HEK293 (cell line): ENCODE measurements around the gene THSD4.

Experiments
- FEZF1 ChIP-seq: fragments of 450-650 bp; formaldehyde crosslinking; IDR thresholded peaks from 2 replicates; pipeline ENCODE4 v1.5.1; 2016; ENCODE audit warnings: missing biosample characterization, missing genetic modification characterization
- GLIS1 ChIP-seq: fragments of 450-650 bp; formaldehyde crosslinking; IDR thresholded peaks from 2 replicates; pipeline ENCODE4 v1.5.1; 2016; ENCODE audit warnings: missing biosample characterization, missing genetic modification characterization
- HOXC10 ChIP-seq: sonication (generic); formaldehyde crosslinking; IDR thresholded peaks from 2 replicates; pipeline ENCODE4 v1.8.1; 2023; ENCODE audit warnings: mild to moderate bottlenecking, missing genetic modification reagents
- HOXD13 ChIP-seq: sonication (generic); formaldehyde crosslinking; IDR thresholded peaks from 2 replicates; pipeline ENCODE4 v1.8.0; 2022; ENCODE audit warnings: missing genetic modification reagents, borderline replicate concordance
- KLF7 ChIP-seq: fragments of 450-650 bp; formaldehyde crosslinking; IDR thresholded peaks from 2 replicates; pipeline ENCODE4 v1.5.1; 2016; ENCODE audit warnings: missing biosample characterization, missing genetic modification characterization, borderline replicate concordance
- KLF9 ChIP-seq: fragments of 450-650 bp; formaldehyde crosslinking; IDR thresholded peaks from 2 replicates; pipeline ENCODE4 v1.5.1; 2016; ENCODE audit warnings: missing biosample characterization, missing genetic modification characterization, low read depth
- REPIN1 ChIP-seq: fragments of 450-650 bp; formaldehyde crosslinking; IDR thresholded peaks from 2 replicates; pipeline ENCODE4 v1.5.1; 2017; ENCODE audit warnings: missing biosample characterization, missing genetic modification characterization, low read depth
- SCRT1 ChIP-seq: fragments of 450-650 bp; formaldehyde crosslinking; IDR thresholded peaks from 2 replicates; pipeline ENCODE4 v1.5.1; 2016; ENCODE audit warnings: missing biosample characterization, missing genetic modification characterization, borderline replicate concordance
- ZBTB17 ChIP-seq: fragments of 450-650 bp; formaldehyde crosslinking; IDR thresholded peaks from 2 replicates; pipeline ENCODE4 v1.5.1; 2016; ENCODE audit warnings: missing biosample characterization, missing genetic modification characterization
- ZEB2 ChIP-seq: fragments of 450-650 bp; formaldehyde crosslinking; IDR thresholded peaks from 2 replicates; pipeline ENCODE4 v1.5.1; 2016; ENCODE audit warnings: missing biosample characterization, missing genetic modification characterization
- ZFHX2 ChIP-seq: fragments of 450-650 bp; formaldehyde crosslinking; conservative IDR thresholded peaks from 2 replicates; pipeline ENCODE4 v1.5.1; 2016; ENCODE audit warnings: missing biosample characterization, missing genetic modification characterization
- ZNF132 ChIP-seq: fragments of 450-650 bp; formaldehyde crosslinking; IDR thresholded peaks from 2 replicates; pipeline ENCODE4 v1.5.1; 2017; ENCODE audit warnings: missing biosample characterization, missing genetic modification characterization, borderline replicate concordance
- ZNF146 ChIP-seq: fragments of 450-650 bp; formaldehyde crosslinking; IDR thresholded peaks from 2 replicates; pipeline ENCODE4 v1.5.1; 2016; ENCODE audit warnings: missing biosample characterization, missing genetic modification characterization
- ZNF175 ChIP-seq: fragments of 450-650 bp; formaldehyde crosslinking; IDR thresholded peaks from 2 replicates; pipeline ENCODE4 v1.5.1; 2016; ENCODE audit warnings: missing biosample characterization, missing genetic modification characterization
- ZNF544 ChIP-seq: fragments of 450-650 bp; formaldehyde crosslinking; IDR thresholded peaks from 2 replicates; pipeline ENCODE4 v1.5.0; 2017; ENCODE audit warnings: missing biosample characterization, missing genetic modification characterization
- ZNF558 ChIP-seq: fragments of 450-650 bp; formaldehyde crosslinking; IDR thresholded peaks from 2 replicates; pipeline ENCODE4 v1.5.1; 2016; ENCODE audit warnings: missing biosample characterization, missing genetic modification characterization
- ZNF621 ChIP-seq: fragments of 450-650 bp; formaldehyde crosslinking; IDR thresholded peaks from 2 replicates; pipeline ENCODE4 v1.5.1; 2017; ENCODE audit warnings: missing biosample characterization, missing genetic modification characterization
- TF ChIP-seq, protein P1 (sequence below): fragments of 450-650 bp; IDR thresholded peaks from 2 replicates; pipeline ENCODE4 v1.5.1; 2018; ENCODE audit warnings: missing biosample characterization, mild to moderate bottlenecking, missing genetic modification characterization
- TF ChIP-seq, protein P2 (sequence below): sonication (generic); formaldehyde crosslinking; IDR thresholded peaks from 2 replicates; pipeline ENCODE4 v1.8.1; 2022; ENCODE audit warnings: mild to moderate bottlenecking, moderate library complexity, missing genetic modification reagents
- TF ChIP-seq, protein P3 (sequence below): fragments of 450-650 bp; formaldehyde crosslinking; IDR thresholded peaks from 2 replicates; pipeline ENCODE4 v1.5.0; 2017; ENCODE audit warnings: missing biosample characterization, missing genetic modification characterization, borderline replicate concordance
- TF ChIP-seq, protein P4 (sequence below): fragments of 450-650 bp; formaldehyde crosslinking; IDR thresholded peaks from 2 replicates; pipeline ENCODE4 v1.5.1; 2016; ENCODE audit warnings: missing biosample characterization, missing genetic modification characterization
- TF ChIP-seq, protein P5 (sequence below): fragments of 450-650 bp; formaldehyde crosslinking; IDR thresholded peaks from 2 replicates; pipeline ENCODE4; 2016; ENCODE audit warnings: missing biosample characterization, missing genetic modification characterization
- TF ChIP-seq, protein P6 (sequence below): fragments of 450-650 bp; formaldehyde crosslinking; IDR thresholded peaks from 2 replicates; pipeline ENCODE4 v1.5.1; 2016; ENCODE audit warnings: missing biosample characterization, missing genetic modification characterization
- TF ChIP-seq, protein P7 (sequence below): fragments of 450-650 bp; formaldehyde crosslinking; IDR thresholded peaks from 2 replicates; pipeline ENCODE4 v1.5.1; 2016; ENCODE audit warnings: missing biosample characterization, missing genetic modification characterization
- TF ChIP-seq, protein P8 (sequence below): fragments of 450-650 bp; formaldehyde crosslinking; IDR thresholded peaks from 2 replicates; pipeline ENCODE4 v1.5.1; 2016; ENCODE audit warnings: missing biosample characterization, missing genetic modification characterization

Gene THSD4

DNA sequence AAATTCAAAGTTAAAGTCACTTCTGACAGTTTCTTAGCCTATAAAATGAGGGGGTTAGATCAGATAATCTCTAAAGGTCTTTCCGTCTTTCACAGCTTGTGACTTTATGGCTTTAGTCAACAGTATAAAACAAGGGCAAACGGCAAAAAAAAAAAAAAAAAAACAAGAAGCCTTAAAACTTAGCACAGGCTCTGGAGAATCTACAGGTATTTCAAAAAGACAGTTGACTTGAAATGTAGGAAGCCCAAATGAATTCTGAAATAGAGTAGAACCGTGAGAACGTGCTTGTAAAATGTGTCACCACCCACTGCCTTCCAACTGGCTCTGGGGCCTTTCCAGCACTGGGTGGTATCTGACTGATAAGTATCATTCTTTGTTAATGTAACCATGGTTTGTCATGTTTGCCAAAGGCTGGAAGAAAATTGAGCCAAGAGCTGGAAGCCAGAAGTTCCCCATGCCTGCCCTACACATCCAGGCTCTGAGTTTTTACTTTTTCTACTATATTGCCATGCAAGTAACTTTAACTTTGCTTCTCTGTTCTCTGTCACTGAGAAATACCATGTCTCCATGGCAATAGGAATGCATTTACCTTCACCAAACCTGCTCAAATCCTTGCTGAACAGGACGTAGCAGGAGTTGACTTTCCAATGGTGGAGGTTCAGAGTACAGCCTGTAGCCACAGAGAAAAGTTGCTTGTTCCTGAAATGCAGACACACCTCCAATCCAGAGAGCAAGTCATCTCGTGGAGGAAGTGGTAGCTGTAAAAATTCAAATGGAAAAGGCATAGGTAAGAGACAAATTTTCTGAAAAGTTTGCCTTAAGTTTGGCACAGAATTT lies 35.8 kb upstream of the THSD4 start (continued):
- TF ChIP-seq, protein P1, sequence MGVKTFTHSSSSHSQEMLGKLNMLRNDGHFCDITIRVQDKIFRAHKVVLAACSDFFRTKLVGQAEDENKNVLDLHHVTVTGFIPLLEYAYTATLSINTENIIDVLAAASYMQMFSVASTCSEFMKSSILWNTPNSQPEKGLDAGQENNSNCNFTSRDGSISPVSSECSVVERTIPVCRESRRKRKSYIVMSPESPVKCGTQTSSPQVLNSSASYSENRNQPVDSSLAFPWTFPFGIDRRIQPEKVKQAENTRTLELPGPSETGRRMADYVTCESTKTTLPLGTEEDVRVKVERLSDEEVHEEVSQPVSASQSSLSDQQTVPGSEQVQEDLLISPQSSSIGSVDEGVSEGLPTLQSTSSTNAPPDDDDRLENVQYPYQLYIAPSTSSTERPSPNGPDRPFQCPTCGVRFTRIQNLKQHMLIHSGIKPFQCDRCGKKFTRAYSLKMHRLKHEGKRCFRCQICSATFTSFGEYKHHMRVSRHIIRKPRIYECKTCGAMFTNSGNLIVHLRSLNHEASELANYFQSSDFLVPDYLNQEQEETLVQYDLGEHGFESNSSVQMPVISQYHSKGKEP (tag by site-specific recombination) = no peak
- no peak for TF ChIP-seq HOXC10
- TF ChIP-seq, protein P2, sequence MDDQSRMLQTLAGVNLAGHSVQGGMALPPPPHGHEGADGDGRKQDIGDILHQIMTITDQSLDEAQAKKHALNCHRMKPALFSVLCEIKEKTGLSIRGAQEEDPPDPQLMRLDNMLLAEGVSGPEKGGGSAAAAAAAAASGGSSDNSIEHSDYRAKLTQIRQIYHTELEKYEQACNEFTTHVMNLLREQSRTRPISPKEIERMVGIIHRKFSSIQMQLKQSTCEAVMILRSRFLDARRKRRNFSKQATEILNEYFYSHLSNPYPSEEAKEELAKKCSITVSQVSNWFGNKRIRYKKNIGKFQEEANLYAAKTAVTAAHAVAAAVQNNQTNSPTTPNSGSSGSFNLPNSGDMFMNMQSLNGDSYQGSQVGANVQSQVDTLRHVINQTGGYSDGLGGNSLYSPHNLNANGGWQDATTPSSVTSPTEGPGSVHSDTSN (CRISPR knock-in tag) = no peak
- no peak for TF ChIP-seq ZNF175 (tag by site-specific recombination)
- no peak for TF ChIP-seq REPIN1 (tag by site-specific recombination)
- TF ChIP-seq FEZF1 = peak; percentile 91
- TF ChIP-seq ZBTB17 = no peak
- peak; percentile 89 for TF ChIP-seq SCRT1 (tag by site-specific recombination)
- TF ChIP-seq ZEB2 (tag by site-specific recombination) = peak; percentile 47; the same call in 1 of the 2 replicates
- no peak for TF ChIP-seq ZNF558
- TF ChIP-seq KLF9 = no peak
- TF ChIP-seq, protein P3, sequence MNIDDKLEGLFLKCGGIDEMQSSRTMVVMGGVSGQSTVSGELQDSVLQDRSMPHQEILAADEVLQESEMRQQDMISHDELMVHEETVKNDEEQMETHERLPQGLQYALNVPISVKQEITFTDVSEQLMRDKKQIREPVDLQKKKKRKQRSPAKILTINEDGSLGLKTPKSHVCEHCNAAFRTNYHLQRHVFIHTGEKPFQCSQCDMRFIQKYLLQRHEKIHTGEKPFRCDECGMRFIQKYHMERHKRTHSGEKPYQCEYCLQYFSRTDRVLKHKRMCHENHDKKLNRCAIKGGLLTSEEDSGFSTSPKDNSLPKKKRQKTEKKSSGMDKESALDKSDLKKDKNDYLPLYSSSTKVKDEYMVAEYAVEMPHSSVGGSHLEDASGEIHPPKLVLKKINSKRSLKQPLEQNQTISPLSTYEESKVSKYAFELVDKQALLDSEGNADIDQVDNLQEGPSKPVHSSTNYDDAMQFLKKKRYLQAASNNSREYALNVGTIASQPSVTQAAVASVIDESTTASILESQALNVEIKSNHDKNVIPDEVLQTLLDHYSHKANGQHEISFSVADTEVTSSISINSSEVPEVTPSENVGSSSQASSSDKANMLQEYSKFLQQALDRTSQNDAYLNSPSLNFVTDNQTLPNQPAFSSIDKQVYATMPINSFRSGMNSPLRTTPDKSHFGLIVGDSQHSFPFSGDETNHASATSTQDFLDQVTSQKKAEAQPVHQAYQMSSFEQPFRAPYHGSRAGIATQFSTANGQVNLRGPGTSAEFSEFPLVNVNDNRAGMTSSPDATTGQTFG (tag by site-specific recombination) = no peak
- peak; percentile 78 for TF ChIP-seq GLIS1
- TF ChIP-seq KLF7 = no peak; the same call in 1 of the 2 replicates
- TF ChIP-seq ZNF544 (tag by site-specific recombination) = no peak
- TF ChIP-seq, protein P4, sequence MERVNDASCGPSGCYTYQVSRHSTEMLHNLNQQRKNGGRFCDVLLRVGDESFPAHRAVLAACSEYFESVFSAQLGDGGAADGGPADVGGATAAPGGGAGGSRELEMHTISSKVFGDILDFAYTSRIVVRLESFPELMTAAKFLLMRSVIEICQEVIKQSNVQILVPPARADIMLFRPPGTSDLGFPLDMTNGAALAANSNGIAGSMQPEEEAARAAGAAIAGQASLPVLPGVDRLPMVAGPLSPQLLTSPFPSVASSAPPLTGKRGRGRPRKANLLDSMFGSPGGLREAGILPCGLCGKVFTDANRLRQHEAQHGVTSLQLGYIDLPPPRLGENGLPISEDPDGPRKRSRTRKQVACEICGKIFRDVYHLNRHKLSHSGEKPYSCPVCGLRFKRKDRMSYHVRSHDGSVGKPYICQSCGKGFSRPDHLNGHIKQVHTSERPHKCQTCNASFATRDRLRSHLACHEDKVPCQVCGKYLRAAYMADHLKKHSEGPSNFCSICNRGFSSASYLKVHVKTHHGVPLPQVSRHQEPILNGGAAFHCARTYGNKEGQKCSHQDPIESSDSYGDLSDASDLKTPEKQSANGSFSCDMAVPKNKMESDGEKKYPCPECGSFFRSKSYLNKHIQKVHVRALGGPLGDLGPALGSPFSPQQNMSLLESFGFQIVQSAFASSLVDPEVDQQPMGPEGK = no peak
- no peak for TF ChIP-seq ZNF132 (tag by site-specific recombination)
- TF ChIP-seq, protein P5, sequence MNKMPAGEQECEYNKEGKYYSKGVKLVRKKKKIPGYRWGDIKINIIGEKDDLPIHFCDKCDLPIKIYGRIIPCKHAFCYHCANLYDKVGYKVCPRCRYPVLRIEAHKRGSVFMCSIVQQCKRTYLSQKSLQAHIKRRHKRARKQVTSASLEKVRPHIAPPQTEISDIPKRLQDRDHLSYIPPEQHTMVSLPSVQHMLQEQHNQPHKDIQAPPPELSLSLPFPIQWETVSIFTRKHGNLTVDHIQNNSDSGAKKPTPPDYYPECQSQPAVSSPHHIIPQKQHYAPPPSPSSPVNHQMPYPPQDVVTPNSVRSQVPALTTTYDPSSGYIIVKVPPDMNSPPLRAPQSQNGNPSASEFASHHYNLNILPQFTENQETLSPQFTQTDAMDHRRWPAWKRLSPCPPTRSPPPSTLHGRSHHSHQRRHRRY = no peak
- TF ChIP-seq, protein P6, sequence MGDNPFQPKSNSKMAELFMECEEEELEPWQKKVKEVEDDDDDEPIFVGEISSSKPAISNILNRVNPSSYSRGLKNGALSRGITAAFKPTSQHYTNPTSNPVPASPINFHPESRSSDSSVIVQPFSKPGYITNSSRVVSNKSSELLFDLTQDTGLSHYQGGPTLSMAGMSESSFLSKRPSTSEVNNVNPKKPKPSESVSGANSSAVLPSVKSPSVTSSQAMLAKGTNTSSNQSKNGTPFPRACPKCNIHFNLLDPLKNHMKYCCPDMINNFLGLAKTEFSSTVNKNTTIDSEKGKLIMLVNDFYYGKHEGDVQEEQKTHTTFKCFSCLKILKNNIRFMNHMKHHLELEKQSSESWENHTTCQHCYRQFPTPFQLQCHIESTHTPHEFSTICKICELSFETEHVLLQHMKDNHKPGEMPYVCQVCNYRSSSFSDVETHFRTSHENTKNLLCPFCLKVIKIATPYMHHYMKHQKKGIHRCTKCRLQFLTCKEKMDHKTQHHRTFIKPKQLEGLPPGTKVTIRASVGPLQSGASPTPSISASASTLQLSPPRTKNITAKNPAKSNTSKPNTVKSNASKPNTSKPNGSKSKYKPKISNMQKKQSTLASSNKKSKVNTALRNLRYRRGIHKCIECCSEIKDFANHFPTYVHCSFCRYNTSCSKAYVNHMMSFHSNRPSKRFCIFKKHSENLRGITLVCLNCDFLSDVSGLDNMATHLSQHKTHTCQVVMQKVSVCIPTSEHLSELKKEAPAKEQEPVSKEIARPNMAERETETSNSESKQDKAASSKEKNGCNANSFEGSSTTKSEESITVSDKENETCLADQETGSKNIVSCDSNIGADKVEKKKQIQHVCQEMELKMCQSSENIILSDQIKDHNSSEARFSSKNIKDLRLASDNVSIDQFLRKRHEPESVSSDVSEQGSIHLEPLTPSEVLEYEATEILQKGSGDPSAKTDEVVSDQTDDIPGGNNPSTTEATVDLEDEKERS = no peak
- TF ChIP-seq ZNF621 (tag by site-specific recombination) = no peak
- TF ChIP-seq, protein P7, sequence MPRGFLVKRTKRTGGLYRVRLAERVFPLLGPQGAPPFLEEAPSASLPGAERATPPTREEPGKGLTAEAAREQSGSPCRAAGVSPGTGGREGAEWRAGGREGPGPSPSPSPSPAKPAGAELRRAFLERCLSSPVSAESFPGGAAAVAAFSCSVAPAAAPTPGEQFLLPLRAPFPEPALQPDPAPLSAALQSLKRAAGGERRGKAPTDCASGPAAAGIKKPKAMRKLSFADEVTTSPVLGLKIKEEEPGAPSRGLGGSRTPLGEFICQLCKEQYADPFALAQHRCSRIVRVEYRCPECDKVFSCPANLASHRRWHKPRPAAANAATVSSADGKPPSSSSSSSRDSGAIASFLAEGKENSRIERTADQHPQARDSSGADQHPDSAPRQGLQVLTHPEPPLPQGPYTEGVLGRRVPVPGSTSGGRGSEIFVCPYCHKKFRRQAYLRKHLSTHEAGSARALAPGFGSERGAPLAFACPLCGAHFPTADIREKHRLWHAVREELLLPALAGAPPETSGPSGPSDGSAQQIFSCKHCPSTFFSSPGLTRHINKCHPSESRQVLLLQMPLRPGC (tag by site-specific recombination) = no peak
- TF ChIP-seq, protein P8, sequence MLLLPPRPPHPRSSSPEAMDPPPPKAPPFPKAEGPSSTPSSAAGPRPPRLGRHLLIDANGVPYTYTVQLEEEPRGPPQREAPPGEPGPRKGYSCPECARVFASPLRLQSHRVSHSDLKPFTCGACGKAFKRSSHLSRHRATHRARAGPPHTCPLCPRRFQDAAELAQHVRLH = peak; percentile 91
- TF ChIP-seq HOXD13 (CRISPR knock-in tag) = no peak
- peak; percentile 55 for TF ChIP-seq ZFHX2
- TF ChIP-seq ZNF146 (tag by site-specific recombination) = no peak
